Measurements from ENCODE around the gene IPO11. TPM values are rescaled to one million over a fixed set of nuclear protein-coding genes. Genes with fewer than 3 reads are reported as not detected.

Gene IPO11
- total and polyA plus RNA-seq, 2 experiments from 2014 or later = 18.7 to 64.7 TPM

DNA sequence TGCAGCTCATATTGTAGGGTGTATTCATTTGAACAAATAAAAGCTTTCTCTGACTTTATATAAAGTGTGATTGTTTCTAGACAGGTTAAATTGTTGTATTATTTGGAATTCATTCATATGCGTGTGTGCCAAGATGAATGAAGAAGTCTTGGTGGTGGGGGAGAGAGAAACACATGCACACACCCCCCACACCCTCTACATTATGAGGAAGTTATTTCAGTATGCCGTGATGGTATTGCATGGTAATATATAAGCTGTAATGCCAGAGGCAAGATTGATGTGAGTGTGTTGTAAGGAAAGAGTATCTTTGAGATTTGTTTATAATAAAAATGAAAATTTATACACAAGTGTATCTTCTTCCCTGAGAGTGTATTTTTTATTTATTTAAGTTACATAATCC is 71.0 kb downstream of the IPO11 start:
- H3K27ac ChIP-seq (ENCODE audit: low read depth) = no peak overlapping the region
- Mint-ChIP-seq H3K27ac (peak overlapping the region; percentile 30; the same call in 1 of the 2 replicates), H3K36me3 (ENCODE audit: low read depth) (peaks cover 50% of the 10 kb centered on the region), H3K4me1 (no peaks in the 10 kb centered on the region; the same call in 2 of the 3 replicates), H3K9me3 (peaks cover 3% of the 10 kb centered on the region; the same call in 1 of the 3 replicates), H3K27me3 (ENCODE audit: insufficient read depth, low read depth, poor library complexity) (peaks cover under 1% of the 10 kb centered on the region), H3K4me3 (no peak overlapping the region)
- no peak overlapping the region for H3K4me2 ChIP-seq
- H2AFZ ChIP-seq = no peak overlapping the region
- H3K9me2 ChIP-seq (ENCODE audit: insufficient read depth) = no peaks in the 10 kb centered on the region
- peaks cover 8% of the 10 kb centered on the region for H3K79me2 ChIP-seq (replicated peaks; ENCODE audit: insufficient read depth)
- H3K4me3 ChIP-seq = no peak overlapping the region
- H3K27me3 ChIP-seq (ENCODE audit: insufficient read depth) = no peaks in the 10 kb centered on the region
- TF ChIP-seq, protein P1, sequence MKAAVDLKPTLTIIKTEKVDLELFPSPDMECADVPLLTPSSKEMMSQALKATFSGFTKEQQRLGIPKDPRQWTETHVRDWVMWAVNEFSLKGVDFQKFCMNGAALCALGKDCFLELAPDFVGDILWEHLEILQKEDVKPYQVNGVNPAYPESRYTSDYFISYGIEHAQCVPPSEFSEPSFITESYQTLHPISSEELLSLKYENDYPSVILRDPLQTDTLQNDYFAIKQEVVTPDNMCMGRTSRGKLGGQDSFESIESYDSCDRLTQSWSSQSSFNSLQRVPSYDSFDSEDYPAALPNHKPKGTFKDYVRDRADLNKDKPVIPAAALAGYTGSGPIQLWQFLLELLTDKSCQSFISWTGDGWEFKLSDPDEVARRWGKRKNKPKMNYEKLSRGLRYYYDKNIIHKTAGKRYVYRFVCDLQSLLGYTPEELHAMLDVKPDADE (IDR thresholded peaks at IDR 0.05) = no peak
- TF ChIP-seq STAT1 (IDR thresholded peaks at IDR 0.05; ENCODE audit: unreplicated experiment) (no peak), POLR2AphosphoS5 (IDR thresholded peaks at IDR 0.05; ENCODE audit: low read depth) (no peak), ZNF331 (CRISPR knock-in tag; IDR thresholded peaks at IDR 0.05; ENCODE audit: low read depth) (no peak), EZH2 (IDR thresholded peaks at IDR 0.05; ENCODE audit: low read depth, unreplicated experiment) (no peak), ZNF114 (CRISPR knock-in tag; IDR thresholded peaks at IDR 0.05) (no peak), NANOG (IDR thresholded peaks at IDR 0.05; ENCODE audit: borderline replicate concordance) (no peak), JUNB (IDR thresholded peaks at IDR 0.05; ENCODE audit: unreplicated experiment) (no peak), CREB1 (CRISPR knock-in tag; IDR thresholded peaks at IDR 0.05; ENCODE audit: low read depth) (no peak)
- TF ChIP-seq, protein P2, sequence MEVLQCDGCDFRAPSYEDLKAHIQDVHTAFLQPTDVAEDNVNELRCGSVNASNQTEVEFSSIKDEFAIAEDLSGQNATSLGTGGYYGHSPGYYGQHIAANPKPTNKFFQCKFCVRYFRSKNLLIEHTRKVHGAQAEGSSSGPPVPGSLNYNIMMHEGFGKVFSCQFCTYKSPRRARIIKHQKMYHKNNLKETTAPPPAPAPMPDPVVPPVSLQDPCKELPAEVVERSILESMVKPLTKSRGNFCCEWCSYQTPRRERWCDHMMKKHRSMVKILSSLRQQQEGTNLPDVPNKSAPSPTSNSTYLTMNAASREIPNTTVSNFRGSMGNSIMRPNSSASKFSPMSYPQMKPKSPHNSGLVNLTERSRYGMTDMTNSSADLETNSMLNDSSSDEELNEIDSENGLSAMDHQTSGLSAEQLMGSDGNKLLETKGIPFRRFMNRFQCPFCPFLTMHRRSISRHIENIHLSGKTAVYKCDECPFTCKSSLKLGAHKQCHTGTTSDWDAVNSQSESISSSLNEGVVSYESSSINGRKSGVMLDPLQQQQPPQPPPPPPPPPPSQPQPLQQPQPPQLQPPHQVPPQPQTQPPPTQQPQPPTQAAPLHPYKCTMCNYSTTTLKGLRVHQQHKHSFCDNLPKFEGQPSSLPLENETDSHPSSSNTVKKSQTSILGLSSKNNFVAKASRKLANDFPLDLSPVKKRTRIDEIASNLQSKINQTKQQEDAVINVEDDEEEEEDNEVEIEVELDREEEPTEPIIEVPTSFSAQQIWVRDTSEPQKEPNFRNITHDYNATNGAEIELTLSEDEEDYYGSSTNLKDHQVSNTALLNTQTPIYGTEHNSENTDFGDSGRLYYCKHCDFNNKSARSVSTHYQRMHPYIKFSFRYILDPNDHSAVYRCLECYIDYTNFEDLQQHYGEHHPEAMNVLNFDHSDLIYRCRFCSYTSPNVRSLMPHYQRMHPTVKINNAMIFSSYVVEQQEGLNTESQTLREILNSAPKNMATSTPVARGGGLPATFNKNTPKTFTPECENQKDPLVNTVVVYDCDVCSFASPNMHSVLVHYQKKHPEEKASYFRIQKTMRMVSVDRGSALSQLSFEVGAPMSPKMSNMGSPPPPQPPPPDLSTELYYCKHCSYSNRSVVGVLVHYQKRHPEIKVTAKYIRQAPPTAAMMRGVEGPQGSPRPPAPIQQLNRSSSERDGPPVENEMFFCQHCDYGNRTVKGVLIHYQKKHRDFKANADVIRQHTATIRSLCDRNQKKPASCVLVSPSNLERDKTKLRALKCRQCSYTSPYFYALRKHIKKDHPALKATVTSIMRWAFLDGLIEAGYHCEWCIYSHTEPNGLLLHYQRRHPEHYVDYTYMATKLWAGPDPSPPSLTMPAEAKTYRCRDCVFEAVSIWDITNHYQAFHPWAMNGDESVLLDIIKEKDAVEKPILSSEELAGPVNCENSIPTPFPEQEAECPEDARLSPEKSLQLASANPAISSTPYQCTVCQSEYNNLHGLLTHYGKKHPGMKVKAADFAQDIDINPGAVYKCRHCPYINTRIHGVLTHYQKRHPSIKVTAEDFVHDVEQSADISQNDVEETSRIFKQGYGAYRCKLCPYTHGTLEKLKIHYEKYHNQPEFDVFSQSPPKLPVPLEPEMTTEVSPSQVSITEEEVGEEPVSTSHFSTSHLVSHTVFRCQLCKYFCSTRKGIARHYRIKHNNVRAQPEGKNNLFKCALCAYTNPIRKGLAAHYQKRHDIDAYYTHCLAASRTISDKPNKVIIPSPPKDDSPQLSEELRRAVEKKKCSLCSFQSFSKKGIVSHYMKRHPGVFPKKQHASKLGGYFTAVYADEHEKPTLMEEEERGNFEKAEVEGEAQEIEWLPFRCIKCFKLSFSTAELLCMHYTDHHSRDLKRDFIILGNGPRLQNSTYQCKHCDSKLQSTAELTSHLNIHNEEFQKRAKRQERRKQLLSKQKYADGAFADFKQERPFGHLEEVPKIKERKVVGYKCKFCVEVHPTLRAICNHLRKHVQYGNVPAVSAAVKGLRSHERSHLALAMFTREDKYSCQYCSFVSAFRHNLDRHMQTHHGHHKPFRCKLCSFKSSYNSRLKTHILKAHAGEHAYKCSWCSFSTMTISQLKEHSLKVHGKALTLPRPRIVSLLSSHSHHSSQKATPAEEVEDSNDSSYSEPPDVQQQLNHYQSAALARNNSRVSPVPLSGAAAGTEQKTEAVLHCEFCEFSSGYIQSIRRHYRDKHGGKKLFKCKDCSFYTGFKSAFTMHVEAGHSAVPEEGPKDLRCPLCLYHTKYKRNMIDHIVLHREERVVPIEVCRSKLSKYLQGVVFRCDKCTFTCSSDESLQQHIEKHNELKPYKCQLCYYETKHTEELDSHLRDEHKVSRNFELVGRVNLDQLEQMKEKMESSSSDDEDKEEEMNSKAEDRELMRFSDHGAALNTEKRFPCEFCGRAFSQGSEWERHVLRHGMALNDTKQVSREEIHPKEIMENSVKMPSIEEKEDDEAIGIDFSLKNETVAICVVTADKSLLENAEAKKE (CRISPR knock-in tag; IDR thresholded peaks at IDR 0.05) = no peak
- TF ChIP-seq, protein P3, sequence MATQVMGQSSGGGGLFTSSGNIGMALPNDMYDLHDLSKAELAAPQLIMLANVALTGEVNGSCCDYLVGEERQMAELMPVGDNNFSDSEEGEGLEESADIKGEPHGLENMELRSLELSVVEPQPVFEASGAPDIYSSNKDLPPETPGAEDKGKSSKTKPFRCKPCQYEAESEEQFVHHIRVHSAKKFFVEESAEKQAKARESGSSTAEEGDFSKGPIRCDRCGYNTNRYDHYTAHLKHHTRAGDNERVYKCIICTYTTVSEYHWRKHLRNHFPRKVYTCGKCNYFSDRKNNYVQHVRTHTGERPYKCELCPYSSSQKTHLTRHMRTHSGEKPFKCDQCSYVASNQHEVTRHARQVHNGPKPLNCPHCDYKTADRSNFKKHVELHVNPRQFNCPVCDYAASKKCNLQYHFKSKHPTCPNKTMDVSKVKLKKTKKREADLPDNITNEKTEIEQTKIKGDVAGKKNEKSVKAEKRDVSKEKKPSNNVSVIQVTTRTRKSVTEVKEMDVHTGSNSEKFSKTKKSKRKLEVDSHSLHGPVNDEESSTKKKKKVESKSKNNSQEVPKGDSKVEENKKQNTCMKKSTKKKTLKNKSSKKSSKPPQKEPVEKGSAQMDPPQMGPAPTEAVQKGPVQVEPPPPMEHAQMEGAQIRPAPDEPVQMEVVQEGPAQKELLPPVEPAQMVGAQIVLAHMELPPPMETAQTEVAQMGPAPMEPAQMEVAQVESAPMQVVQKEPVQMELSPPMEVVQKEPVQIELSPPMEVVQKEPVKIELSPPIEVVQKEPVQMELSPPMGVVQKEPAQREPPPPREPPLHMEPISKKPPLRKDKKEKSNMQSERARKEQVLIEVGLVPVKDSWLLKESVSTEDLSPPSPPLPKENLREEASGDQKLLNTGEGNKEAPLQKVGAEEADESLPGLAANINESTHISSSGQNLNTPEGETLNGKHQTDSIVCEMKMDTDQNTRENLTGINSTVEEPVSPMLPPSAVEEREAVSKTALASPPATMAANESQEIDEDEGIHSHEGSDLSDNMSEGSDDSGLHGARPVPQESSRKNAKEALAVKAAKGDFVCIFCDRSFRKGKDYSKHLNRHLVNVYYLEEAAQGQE (IDR thresholded peaks at IDR 0.05; ENCODE audit: unreplicated experiment) = no peak
- H3K36me3 ChIP-seq (ENCODE audit: insufficient read depth) = peaks cover 7% of the 10 kb centered on the region
- DNase-seq (ENCODE audit: low spot score) = no peak
- no peaks in the 10 kb centered on the region for H3K4me1 ChIP-seq (ENCODE audit: insufficient read depth)
- ATAC-seq = no peak
- H4K20me1 ChIP-seq (replicated peaks; ENCODE audit: insufficient read depth) = no peaks in the 10 kb centered on the region
- H3F3A ChIP-seq (replicated peaks; ENCODE audit: low read depth) = no peaks in the 10 kb centered on the region

Data from GM23338 (cell line).